ENCODE results near the gene HP1BP3.

HP1BP3 gene

GRCh38 chr1:20699558-20699957, 87.5 kb downstream of the HP1BP3 start:
- H3K4me3 ChIP-seq (ENCODE audit: low read depth, low read length) = no peak overlapping the region
- no peak for TF ChIP-seq CTCF (IDR thresholded peaks at IDR 0.05; ENCODE audit: borderline replicate concordance, insufficient read depth, low read depth, low read length)

- no peak overlapping the region for H3K4me3 ChIP-seq (ENCODE audit: low read depth, low read length)
- no peak for TF ChIP-seq CTCF (IDR thresholded peaks at IDR 0.05; ENCODE audit: borderline replicate concordance, insufficient read depth, low read depth, low read length)
These were observed 88.8 kb downstream of the HP1BP3 start for GRCh38 chr1:20698195-20698910.

DNA sequence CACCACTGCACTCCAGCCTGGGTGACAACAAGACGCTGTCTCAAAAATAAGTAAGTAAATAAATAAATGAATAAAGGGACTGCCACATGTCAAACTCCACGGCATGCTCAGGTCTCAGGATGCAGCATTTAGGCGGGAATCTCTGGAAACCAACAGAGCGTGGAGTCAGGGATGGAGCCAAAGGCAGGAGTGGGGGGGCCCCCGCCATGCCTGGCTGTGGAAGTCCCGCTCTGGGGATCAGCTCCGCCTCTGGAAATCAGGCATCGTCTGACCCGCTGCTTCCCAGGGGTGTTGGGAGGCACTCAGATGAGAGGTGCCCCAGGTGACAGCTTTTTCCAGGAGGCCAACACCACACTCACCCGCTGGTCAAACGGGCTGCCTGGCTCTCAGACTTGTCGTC, 89.5 kb downstream of the HP1BP3 start:
- no peak overlapping the region for H3K4me3 ChIP-seq (ENCODE audit: low read depth, low read length)
- TF ChIP-seq CTCF (IDR thresholded peaks at IDR 0.05; ENCODE audit: borderline replicate concordance, insufficient read depth, low read depth, low read length) = no peak

DNA sequence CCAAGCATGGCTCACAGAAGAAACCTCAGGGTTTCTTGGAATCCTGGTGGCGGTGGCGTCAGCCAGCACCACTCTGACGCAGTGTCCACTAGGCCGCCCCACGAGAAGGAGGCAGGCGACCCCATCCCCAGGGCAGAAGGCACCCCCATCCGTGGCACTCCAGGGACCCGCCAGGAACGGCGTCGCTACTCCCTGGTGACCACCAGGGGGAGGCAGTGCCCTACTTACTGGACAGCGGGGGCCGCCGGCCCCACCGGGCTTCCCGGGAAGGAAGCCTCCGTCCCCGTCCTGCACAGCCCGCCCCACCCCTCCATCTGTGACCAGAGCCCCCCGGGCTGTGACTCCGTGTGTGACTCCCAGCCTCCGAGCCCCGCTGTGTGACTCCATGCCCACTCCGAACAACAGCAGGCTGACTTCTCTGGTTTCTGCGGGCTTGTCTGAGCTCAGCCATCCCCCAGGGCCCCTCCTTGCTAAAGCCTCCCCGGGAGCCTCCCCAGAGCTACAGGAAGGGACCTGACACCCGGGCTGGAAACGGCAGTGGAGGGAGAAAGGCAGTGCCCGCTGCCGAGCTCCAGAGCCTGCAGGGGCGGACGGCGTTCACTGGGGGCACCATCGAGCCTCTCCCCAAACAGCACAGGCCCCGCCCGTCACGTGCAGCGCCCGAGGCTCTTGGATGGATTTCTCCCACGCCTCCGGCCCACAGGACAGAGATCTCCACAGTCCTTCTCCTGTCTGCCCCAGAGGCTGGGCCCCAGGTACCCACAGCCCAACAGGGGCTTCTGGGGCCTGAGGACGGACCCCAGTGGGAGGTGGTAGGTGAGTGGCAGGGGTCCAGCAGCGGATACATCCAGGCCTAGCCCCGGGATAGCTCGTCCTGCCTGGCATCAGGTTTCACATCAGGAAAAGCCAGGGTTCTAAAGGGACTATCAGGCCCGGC, 90.4 kb downstream of the HP1BP3 start:
- peak; percentile 93 for TF ChIP-seq CTCF (IDR thresholded peaks at IDR 0.05; ENCODE audit: borderline replicate concordance, insufficient read depth, low read depth, low read length)

DNA sequence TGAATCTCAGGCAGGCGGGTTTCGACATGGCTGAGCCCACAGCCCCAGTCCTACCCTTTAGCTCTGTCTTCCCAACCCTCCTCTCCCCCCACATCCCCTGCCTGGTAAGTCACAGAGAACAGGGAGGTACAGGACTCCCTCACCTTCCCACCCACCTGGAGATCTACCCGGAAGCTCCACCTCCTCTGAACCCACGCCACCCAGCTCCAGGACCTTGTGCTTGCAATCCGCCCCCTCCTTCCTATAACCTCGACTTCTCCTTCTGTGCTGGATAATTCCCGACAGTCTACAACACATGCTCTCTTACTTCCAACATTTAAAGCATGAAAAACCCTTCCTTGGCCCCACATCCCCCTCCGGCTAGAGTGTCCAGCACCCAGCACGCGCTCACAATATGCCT, 91.6 kb downstream of the HP1BP3 start:
- TF ChIP-seq CTCF (IDR thresholded peaks at IDR 0.05; ENCODE audit: borderline replicate concordance, insufficient read depth, low read depth, low read length) = no peak
- no peak overlapping the region for H3K4me3 ChIP-seq (ENCODE audit: low read depth, low read length)

More for the DNA sequence above, 90.4 kb downstream of the HP1BP3 start:
- peak overlapping the region; percentile 52 for H3K4me3 ChIP-seq (ENCODE audit: low read depth, low read length)

- no peak for TF ChIP-seq CTCF (IDR thresholded peaks at IDR 0.05; ENCODE audit: borderline replicate concordance, insufficient read depth, low read depth, low read length)
- H3K4me3 ChIP-seq (ENCODE audit: low read depth, low read length) = no peak overlapping the region
These were observed 93.5 kb downstream of the HP1BP3 start for GRCh38 chr1:20693623-20694022.

All from GM12875 (cell line).